ENCODE results near the gene RASD1.
A peak's percentile ranks its signal among the peaks of the same experiment; 100 is the strongest.

Gene RASD1, protein sequence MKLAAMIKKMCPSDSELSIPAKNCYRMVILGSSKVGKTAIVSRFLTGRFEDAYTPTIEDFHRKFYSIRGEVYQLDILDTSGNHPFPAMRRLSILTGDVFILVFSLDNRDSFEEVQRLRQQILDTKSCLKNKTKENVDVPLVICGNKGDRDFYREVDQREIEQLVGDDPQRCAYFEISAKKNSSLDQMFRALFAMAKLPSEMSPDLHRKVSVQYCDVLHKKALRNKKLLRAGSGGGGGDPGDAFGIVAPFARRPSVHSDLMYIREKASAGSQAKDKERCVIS

DNA sequence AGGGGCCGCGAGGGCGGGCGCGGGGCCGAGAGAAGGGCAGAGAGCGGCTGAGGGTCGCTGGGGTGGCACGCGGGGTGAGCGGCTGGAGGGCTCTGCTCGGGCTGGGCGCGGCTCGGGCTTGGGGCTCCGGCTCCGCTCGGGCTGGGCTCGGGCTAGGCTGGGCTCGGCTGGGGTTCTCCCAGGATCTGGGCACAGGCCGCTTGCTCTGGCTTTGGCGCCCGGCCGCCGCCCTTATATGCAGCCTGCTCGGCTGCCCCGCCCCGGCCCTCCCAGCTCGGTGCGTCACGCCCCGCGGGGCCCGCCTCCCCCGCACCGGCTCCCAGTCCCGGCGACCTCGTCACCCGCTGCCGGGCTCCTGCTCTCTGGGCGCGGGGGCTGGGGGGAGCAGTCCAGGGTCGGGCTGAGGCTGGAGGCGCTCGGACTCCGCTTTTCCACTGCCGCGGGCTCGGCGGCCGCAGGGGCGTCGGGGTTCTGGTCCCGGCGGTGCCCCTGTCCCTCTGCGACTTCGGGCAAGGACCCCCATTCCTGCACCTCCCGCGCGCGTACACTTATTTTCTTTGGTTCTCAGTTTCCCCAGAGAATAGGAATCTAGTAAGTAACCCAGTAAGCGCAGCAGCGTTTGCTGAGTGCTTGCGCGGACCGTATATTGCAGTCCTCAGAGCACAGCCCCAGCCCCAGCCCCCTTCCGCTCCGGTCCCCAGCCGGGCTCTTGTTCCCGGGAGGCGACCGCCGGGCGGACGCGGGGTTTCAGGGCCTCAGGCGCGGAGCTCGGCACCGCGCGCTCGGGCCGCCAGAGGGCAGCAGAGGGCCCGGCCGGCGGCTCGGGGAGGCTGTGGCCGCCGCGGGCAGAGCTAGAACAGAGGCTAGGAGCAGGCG lies at the start of gene RASD1:
Gene RASD1 (minus strand): TSS at position 207 of the 876 bp plus-strand sequence. CDS start 214 bp downstream, outside the sequence.
- DNase-seq (ENCODE audit: low spot score) = peak; percentile 93

DNA sequence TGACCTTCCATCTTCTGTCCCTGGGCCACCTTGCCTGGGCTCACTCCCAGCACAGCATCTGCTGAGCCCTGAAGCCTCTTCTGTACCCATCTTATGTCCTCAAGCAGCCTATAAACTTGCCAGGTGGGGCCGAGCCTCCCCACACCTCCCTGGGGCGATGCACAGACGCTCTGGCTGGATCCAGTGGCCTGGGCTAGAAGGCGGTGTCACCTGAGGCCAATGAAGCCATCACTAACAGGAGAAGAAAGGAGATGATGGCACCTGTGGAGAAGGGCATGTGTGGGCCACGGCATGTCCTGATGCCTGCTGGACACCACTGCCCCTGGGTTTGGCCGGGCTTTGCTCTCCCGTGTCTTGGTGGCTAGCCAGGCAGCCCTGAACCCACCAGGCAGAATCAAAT lies 49.8 kb upstream of the RASD1 start:
- DNase-seq (ENCODE audit: low spot score) = no peak

DNA sequence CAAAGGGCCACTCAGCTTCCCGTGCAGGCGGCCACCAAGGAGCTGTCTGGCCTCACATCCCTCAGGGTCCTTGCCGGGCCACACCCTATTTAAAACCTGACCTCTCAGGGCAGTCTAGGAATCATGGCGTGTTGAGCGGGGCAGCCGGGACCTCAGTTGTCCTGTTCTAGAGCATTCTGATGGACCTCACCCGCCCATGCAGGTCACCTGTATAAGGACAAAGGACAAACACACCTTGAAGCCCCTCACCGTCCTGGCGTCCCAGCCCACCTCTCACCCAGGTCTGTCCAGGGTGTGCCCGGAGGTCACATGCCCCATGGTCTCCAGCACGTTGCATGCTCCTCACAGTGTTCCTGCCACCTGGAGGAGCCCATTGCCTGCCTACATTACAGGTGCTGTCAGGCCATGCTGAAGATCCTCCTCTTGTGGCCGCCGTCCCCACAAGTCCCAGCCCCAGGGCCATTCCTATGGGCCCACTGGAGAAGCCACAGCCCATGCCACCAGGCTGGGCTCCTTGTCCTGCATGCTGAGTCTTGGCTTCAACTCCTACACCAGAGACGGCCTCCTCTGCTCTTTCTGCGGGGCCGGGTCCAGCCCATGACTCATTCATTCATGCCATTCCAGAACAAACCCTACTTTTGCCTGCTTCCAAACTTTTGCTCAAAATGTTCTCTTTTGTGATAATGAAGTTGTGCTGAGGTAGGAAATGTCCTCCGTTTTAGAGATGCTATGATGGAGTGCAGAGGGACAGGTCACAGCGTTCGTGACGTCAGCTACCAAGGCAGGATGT lies 49.0 kb upstream of the RASD1 start:
- no peak for DNase-seq (ENCODE audit: low spot score)

DNA sequence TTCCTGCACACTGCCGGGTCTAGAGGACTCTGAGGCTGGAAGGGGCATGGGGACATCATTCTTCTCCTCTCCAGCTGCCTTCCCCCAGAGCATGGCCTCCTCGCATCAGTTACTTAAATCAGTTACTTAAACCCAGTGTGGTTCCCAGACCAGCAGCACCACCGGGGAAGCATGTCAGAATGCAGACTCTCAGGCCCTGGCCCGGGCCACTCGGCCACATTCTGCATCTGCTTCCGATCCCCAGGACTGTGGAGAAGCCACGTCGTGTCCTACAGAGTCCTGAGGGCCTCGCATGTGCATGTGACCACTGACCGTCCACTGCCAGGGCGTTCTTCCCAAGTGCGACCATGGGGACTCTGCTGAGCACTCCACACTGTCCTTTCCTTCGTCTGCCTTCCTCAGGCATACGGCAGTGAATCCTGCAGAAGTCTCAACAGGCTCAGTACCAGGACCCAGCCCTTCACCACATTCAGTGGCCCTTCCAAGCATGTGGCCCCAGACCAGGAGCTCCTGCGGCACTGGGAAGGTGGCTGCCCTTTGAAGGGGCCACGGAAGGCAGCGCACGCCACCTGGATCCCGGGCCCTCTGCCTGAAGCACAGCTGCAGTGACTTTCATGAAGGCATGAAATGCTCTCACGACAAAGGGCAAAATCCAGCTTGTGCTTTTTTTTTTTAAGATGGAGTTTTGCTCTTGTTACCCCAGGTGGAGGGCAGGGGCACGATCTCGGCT lies 46.9 kb upstream of the RASD1 start:
- DNase-seq (ENCODE audit: low spot score) = no peak

DNA sequence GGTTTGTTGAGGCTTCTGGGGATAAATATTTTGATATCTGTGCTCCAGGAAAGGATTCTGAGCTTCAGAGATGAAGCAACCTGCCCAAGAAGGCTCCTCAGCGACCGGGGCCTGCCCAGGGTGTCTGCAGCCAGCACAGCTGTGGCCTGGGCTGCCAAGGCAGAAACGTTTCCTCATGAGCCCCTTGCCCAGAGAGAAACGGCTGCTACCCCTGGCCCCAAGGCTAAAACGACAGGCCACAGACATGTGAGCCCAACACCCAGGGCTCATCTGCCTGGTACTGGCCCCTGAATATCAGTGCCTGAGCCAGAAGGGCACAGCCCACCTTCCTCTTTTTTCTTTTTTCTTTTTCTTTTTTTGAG lies 45.4 kb upstream of the RASD1 start:
- DNase-seq (ENCODE audit: low spot score) = no peak

DNA sequence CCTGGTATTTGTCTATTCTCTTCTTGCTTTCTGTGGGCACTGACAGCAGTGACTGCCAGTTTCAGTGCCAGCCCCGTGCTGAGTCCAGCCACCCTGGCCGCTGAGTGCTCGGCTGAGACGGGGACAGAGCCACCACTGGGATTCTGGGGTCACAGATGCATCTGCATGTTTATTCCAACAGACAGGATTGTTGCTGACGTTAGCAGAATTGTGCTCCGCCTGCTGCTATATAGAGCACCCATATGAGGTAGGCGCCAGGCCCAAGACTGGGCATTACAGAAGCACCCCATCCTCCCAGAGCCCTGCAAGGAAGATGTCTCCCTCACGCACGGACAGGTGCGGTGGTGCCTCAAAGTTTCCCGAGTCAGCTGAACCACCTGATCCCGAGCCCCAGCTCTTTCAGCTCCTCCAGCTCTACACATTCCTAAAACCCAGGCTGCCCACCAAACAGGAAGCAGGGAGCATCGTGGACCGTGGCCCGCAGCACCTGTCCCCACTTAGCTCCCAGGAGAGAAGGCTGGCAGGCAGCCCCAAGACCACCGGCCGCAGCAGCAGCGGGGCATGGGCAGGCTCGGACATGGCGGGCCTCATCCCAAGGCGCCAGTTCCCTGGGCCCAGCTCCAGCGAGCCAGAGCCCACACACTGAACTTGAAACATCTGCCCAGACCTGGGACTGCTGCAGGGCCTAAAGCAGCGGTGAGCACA lies 44.9 kb upstream of the RASD1 start:
- DNase-seq (ENCODE audit: low spot score) = no peak

DNA sequence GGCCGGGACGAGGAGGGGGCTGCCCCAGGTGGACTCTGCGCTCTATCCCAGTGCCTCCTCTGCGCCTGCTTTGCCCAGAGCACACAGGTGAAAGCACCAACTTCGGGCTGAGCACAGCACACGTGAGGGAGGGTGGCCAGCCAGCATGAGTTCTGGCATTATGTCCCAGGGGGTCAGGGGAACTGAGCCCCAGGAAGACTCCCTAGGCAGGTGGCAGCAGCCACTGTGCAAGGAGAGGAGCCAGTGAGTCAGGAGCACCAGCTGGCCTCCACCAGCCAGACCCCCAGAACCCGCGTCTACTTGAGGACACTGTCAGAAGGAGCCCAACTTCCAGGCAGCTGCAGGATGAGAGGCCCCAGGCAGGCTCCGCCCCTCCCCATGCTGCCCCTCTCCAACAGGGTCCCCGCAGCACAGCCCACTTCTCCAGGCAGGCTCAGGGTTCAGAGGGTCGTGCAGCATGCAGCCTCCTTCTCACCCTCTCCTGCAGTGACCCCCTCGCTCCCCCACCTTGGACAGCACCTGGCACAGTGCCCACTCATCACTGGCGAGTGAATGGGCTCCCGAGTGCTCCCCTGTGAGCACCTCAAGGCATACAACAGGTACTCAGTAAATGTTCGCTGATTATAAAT lies 44.2 kb upstream of the RASD1 start:
- no peak for DNase-seq (ENCODE audit: low spot score)

DNA sequence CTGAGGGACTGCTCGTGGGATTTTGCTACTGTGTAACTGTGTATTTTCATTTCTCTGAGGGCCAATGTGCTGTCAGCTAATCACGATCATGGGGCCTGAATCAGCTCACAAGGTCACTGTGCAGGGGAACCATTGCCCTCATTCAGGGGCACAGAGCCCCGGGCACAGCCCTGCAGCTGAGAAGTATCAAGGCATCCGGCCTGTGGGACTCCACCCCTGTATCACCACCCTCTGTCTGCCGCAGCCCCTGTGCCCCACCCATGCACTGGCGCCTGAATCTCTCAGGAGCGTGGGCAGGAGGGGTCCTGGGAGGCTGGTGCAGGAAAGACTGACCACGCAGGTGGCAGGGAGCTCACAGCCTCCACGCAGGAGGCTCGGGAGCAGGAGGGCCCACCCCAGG lies 43.4 kb upstream of the RASD1 start:
- DNase-seq (ENCODE audit: low spot score) = no peak

DNA sequence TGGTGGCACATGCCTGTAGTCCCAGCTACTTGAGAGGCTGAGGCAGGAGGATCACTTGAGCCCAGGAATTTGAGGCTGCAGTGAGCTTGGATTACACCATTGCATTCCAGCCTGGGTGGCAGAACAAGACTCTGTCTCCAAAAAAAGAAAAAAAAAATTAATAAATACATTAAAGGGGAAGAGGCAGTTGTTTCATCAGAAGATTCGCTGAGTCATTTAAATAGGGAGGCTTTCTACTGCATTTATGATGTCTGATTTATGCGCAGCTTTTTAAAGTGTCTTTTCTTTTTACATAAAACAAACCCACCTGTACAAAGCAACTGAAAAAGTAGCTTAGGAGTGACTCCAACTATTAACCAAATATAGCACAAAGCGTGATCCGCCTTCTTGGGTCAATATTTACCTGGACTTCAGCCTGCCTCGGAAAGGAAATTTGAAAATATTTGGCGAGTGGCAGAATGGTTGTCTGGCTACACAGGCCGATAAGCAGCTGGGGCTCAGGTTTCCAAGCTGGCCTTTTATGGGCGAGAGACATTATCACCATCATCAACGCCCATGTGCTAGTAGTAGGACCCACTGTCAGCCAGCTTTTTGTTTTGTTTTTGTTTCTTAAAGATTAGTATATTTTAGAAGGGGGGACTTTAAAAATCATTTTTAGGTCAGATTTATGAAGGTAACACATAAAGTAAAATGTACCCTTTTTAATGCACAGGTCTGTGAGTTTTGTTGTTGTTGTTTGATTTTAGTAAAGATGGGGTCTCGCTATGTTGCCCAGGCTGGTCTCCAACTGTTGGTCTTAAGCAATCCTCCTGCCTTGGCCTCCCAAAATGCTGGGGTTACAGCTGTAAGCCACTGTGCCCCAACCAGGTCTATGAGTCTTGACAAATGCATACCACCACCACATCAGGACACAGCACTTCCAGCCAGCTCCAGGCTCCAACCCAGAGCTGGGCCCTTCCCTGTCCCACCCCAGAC lies 42.5 kb upstream of the RASD1 start:
- peak; percentile 99 for DNase-seq (ENCODE audit: low spot score)

DNA sequence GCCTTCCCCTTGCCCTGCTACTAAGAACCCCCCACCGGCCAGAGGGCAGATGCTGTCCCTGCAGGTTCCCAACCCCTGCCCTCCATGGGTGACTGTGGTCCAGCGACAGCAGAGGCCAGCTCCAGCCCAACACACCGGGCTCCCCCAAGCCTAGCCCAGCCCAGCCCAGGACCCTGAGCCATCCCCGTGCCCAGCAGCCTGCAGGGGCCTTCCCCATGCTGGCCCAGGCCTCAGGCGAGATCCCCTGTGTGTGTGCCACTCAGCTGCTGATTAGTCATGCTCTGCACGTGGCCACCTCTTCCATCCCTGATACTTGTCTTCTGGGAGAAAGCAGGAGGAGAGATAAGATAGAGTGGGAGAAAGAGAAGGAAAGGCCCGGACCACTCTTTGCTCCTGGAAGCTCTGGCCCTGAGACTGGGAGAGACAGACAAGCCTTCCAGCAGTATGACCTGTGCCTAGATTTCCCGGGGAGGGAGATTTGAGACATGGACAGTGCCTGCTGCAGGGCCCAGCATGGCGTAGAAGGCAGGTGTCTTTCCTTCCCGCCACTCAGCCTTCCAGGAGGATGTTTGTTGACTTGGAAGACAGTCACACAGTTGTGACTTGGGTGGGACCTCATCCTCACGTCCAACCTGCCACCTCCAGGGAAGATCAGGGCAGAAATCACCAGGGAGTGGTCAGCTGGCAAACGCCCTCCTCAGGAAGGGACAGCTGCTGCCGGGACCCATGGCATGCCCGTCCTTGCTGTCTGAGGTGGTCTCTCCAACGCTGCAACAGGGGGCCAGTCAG lies 41.3 kb upstream of the RASD1 start:
- DNase-seq (ENCODE audit: low spot score) = no peak

DNA sequence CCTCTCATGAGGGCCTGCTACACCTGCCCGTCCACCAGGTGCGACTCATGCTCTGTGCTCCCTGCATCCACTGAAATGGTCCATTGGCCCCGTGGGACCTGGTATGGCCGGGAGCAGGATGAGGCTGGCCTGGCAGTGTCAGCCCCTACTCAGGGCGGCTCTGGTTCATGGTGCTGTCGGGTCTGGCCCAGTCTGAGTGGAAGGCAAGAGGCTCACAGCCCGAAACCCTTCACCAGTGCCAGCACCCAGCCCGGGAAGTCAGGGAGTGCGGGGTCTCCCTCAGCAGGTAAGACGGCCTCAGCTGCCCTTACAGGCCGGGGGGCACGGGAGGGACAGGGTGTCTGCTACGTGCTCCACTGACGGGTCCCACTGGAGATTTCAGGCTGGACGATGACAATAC lies 40.5 kb upstream of the RASD1 start:
- no peak for DNase-seq (ENCODE audit: low spot score)

DNA sequence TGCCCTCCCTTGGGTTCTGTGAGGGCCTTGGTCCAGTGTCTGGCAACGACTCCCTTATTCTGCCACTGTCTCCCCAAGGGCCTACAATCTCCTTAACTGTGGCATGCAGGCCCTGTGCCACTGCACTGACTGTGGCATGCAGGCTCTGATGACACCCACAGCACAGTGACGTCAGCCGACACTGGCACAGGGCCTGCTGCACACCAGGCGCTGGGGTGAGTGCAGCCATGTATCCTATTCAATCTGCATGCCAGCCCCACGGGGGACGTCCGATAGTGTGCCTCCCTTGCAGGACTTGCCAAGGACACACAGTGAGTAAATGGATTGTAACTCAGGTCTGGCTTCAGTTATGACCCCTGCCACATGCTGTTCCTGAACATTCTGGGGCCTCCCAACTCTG lies 39.8 kb upstream of the RASD1 start:
- no peak for DNase-seq (ENCODE audit: low spot score)

DNA sequence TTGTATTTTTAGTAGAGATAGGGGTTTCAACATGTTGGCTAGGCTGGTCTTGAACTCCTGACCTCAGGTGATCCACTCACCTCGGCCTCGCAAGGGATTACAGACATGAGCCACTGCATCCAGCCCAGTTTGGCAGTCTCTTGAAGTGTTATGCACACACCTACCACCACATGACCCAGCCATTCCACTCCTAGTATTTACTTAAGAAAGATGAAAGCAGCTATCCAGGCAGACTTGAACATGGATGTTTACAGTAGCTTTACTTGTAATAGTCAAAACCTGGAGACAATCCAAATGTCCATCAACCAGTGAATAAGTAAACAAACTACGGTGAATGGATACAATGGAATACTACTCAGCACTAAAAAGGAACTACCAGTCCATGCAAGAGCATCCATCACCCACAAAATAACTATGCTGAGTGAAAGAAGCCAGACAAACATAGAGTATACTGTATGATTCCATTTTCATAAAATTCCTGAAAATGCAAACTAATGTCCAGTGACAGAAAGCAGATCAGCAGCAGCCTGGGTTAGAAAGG lies 37.8 kb upstream of the RASD1 start:
- peak; percentile 88 for DNase-seq (ENCODE audit: low spot score)

DNA sequence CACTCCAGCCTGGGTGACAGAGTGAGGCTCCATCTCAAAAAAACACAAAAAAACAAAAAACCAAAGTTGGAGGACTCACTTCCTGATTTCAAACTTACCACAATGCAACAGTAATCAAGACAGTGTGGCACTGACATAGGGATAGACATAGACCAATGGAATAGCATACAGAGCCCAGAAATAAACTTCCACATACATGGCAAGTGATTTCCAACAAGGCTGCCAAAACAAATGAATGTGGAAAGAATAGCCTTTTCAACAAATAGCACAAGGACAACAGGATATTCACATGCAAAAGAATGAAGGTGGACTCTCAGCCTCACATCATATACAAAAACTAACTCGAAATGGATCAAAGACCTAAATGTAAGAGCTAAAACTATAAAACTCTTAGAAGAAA lies 36.8 kb upstream of the RASD1 start:
- DNase-seq (ENCODE audit: low spot score) = no peak

DNA sequence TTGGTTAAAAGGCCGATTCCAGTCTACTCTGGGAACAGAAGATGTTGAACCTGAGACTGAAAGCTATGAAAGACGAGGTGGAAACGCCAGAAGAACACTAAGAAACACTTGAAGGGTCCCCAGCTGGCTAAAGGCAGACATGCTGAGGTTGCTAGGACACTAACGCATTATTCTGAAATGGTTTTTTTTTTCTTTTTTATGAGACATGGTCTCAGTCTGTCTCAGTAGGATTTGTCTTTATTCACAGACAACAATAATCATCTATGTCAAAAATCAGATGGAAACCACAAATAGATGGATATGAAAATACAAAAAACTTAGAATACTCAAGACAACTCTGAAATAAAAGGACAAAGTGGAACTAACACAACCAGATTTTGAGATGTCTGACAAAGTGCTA lies 35.0 kb upstream of the RASD1 start:
- DNase-seq (ENCODE audit: low spot score) = no peak

DNA sequence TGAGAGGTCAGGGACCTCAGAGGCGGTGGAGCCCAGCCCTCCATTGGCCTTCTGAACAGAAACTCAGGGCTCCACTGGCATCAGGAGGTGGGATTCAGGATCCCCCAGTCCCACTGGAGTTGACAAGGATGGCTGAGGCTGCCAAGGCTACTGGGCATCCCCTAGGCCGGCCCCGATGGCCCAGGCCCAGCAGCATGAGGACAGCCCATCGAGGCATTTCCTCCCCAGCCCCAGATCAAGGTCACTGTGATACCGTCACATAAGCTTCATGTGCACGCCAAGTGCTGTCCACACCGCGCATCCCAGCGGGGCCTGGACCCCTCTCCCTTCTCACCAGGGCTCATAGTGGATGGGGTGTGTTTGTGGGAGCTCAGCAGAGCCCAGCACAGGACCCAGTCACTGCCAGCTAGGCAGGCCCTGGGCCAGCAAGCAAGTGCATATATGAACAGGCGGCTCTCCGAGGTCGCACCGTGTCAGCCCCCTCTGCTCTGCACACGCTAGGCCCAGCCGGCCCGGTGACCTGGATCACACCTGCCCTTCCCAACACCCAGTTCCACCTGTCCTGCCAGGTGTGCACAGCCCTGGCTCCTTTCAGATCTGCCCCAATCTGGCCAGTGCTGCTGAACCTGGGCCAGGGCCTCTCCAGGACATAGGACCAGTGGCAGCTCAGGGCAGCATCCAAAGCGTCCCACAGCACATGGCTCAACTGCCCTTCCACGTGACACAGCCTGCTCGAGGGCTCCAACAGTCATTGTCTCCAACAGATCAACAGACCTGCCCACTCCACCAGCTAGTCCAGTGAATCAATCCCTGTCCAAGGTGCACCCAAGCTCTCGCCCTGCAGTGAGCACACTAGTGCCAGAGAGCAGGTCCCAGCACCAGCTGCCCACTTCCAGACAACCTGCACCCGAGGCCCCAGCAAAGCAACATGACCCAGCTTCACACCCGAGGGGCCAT lies 32.8 kb upstream of the RASD1 start:
- DNase-seq (ENCODE audit: low spot score) = no peak

DNA sequence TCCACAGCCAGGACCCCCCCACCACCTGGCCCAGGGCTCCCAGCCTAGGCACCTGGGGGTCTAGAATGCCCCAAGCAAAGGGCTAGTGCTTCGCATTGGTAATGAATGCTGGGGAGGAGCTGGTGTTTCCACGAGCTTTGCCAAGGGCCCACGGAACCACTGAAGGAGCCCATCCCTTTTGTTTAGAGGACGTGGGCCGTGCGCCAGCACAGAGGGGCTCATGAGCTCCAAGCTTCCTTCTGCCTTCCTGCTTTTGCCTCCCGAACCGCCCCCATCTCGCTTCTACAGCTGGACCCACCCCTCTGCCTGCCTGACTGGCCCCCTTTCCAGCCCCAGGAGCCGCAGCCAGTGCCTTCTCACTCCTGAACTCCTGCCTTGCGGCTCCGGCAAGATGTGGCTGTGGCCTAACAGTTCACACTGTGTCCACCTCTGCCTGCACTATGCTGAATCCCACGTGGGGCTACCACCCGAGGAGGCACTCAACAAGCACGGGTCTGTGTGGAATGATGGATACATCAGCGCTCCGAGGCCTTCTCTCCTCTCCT lies 31.8 kb upstream of the RASD1 start:
- DNase-seq (ENCODE audit: low spot score) = no peak
